DND-41 (cell line): ENCODE data around the gene EVX1.

ENCODE experiments used
- ATAC-seq: fragments of 200-7000 bp; cut with Tn5 transposase; 3 replicates; pipeline ENCODE4 v1.9.1; 2021; ENCODE audit warnings: low read depth; ENCODE audit not compliant: insufficient read depth
- DNase-seq: peaks from one replicate; pipeline ENCODE4 v3.0.0-alpha.2; 2020
- H2AFZ ChIP-seq: 2 replicates; pipeline ENCODE4 v1.6.0; 2012; ENCODE audit warnings: low read depth, low read length
- H3K27ac ChIP-seq: 2 replicates; pipeline ENCODE4 v1.5.1; 2012; ENCODE audit warnings: low read length, inconsistent platforms
- H3K27me3 ChIP-seq: fragments of 200-600 bp; sonication (generic); 2 replicates; pipeline ENCODE4 v1.6.0; 2012; ENCODE audit warnings: low read length, mild to moderate bottlenecking, inconsistent platforms; ENCODE audit not compliant: insufficient read depth, poor library complexity
- H3K36me3 ChIP-seq: 2 replicates; pipeline ENCODE4 v1.5.1; 2012; ENCODE audit warnings: low read length, inconsistent platforms; ENCODE audit not compliant: insufficient read depth
- H3K4me1 ChIP-seq: 2 replicates; pipeline ENCODE4 v1.5.1; 2012; ENCODE audit warnings: mild to moderate bottlenecking, low read length; ENCODE audit not compliant: insufficient read depth
- H3K4me2 ChIP-seq: 2 replicates; pipeline ENCODE4 v1.6.0; 2012; ENCODE audit warnings: mild to moderate bottlenecking, moderate library complexity, low read length, inconsistent platforms; ENCODE audit not compliant: insufficient read depth
- H3K4me3 ChIP-seq, 2 experiments: fragments of 200-600 bp in 1 of 2; shearing (Covaris generic) in 1 of 2; 2 replicates each; pipeline ENCODE4 v1.5.1; 2012 to 2016; ENCODE audit warnings: inconsistent platforms in 2 of 2, low read length in 2 of 2, mild to moderate bottlenecking in 2 of 2, low read depth in 1 of 2, moderate library complexity in 1 of 2
- H3K79me2 ChIP-seq: 2 replicates; pipeline ENCODE4 v1.6.0; 2012; ENCODE audit warnings: low read length, inconsistent platforms; ENCODE audit not compliant: insufficient read depth
- H3K9ac ChIP-seq: 2 replicates; pipeline ENCODE4 v1.6.0; 2012; ENCODE audit warnings: low read depth, mild to moderate bottlenecking, inconsistent platforms, low read length, moderate library complexity
- H3K9me3 ChIP-seq: 2 replicates; pipeline ENCODE4 v1.5.1; 2012; ENCODE audit warnings: low read length, moderate library complexity, mild to moderate bottlenecking, inconsistent platforms; ENCODE audit not compliant: insufficient read depth, severe bottlenecking
- H4K20me1 ChIP-seq: 2 replicates; pipeline ENCODE4 v1.6.0; 2012; ENCODE audit warnings: low read length; ENCODE audit not compliant: insufficient read depth
- EZH2 ChIP-seq: IDR thresholded peaks from 3 replicates; pipeline ENCODE4 v1.6.1; 2012; ENCODE audit warnings: borderline replicate concordance, low read depth, mild to moderate bottlenecking, moderate library complexity, low read length, inconsistent platforms; ENCODE audit not compliant: severe bottlenecking
- TF ChIP-seq, protein P1 (sequence below): IDR thresholded peaks from 2 replicates; pipeline ENCODE4 v1.5.1; 2012; ENCODE audit warnings: borderline replicate concordance, low read length, moderate library complexity, mild to moderate bottlenecking; ENCODE audit not compliant: poor library complexity, severe bottlenecking; ENCODE audit errors: extremely low read depth

Gene EVX1

DNA sequence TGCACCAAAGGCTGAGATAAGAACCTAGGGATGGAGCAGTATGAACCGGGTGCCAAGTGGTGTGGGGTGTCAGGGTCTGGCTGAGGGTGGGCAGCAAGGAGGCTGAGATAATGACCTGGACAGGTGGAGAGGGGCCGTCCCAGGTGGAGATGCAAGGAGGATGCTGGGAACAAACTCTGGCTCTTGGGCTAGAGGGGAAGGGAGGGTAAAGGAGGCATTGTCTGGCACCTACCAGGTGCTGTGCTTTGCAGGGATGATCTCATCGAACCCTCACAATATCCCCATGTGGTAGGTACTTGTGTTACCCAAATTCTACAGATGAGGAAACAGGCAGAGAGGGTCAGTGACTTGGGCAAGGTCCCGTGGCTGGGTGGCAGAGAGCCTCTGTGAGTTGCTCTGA is 22.8 kb upstream of the EVX1 start:
- no peak for TF ChIP-seq EZH2
- TF ChIP-seq, protein P1, sequence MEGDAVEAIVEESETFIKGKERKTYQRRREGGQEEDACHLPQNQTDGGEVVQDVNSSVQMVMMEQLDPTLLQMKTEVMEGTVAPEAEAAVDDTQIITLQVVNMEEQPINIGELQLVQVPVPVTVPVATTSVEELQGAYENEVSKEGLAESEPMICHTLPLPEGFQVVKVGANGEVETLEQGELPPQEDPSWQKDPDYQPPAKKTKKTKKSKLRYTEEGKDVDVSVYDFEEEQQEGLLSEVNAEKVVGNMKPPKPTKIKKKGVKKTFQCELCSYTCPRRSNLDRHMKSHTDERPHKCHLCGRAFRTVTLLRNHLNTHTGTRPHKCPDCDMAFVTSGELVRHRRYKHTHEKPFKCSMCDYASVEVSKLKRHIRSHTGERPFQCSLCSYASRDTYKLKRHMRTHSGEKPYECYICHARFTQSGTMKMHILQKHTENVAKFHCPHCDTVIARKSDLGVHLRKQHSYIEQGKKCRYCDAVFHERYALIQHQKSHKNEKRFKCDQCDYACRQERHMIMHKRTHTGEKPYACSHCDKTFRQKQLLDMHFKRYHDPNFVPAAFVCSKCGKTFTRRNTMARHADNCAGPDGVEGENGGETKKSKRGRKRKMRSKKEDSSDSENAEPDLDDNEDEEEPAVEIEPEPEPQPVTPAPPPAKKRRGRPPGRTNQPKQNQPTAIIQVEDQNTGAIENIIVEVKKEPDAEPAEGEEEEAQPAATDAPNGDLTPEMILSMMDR, result no peak
- Histone ChIP-seq H3K36me3 (no peaks in the 10 kb centered on the region), H3K79me2 (no peaks in the 10 kb centered on the region), H3K27me3 (peaks cover 7% of the 10 kb centered on the region), H3K4me1 (no peaks in the 10 kb centered on the region), H3K9ac (no peak overlapping the region), H3K4me3 (no peak overlapping the region), H3K4me2 (no peak overlapping the region), H3K27ac (no peak overlapping the region), H2AFZ (no peak overlapping the region), H3K9me3 (no peaks in the 10 kb centered on the region), H4K20me1 (no peaks in the 10 kb centered on the region)
- no peak for ATAC-seq
- no peak for DNase-seq

DNA sequence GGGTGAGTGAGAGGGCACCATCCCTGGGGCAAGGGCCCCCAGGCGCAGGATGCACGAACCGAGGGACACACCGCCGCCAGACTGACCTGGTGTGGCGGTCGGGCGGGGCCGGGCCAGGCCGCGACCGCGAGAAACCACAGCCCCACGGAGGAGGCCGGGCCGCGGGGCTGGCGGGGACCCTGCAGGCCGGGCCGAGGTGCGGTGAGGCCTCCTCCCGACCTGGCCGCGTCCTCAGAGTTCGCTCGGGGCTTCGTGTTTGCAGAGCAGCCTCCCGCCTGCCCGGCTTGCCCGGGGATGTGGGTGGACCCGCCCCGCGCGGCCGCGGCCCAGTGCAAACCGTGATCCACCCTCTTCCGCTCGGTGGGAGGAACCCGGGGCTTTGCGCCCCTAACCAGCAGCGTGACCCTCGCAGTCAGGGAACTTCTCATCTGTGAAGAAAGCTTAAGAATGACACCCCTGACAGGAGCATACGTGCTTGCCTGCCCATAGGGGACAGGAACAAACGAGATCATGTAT is 22.1 kb upstream of the EVX1 start:
- Histone ChIP-seq H3K36me3 (no peaks in the 10 kb centered on the region), H4K20me1 (no peaks in the 10 kb centered on the region), H3K79me2 (no peaks in the 10 kb centered on the region), H3K9ac (no peak overlapping the region), H3K9me3 (no peaks in the 10 kb centered on the region), H3K27me3 (peaks cover 7% of the 10 kb centered on the region), H3K4me3 (no peak overlapping the region), H2AFZ (no peak overlapping the region), H3K27ac (no peak overlapping the region), H3K4me1 (no peaks in the 10 kb centered on the region), H3K4me2 (no peak overlapping the region)
- TF ChIP-seq, protein P1, result no peak
- TF ChIP-seq EZH2, result no peak
- DNase-seq (no peak), ATAC-seq (no peak)

- no peaks in the 10 kb centered on the region for H4K20me1 ChIP-seq
- H3K27ac ChIP-seq, result no peak overlapping the region
- H3K4me1 ChIP-seq, result no peaks in the 10 kb centered on the region
- TF ChIP-seq, protein P1, result no peak
- no peak overlapping the region for H3K4me3 ChIP-seq
- no peak overlapping the region for H2AFZ ChIP-seq
- no peak overlapping the region for H3K4me2 ChIP-seq
- DNase-seq, result no peak
- H3K27me3 ChIP-seq, result peaks cover 7% of the 10 kb centered on the region
- no peak for ATAC-seq
- no peaks in the 10 kb centered on the region for H3K9me3 ChIP-seq
- no peak overlapping the region for H3K9ac ChIP-seq
- no peaks in the 10 kb centered on the region for H3K36me3 ChIP-seq
- H3K79me2 ChIP-seq, result no peaks in the 10 kb centered on the region
Observed at GRCh38 chr7:27221201-27221797, 21.3 kb upstream of the EVX1 start.
